ENCODE measurements around the gene KCNH1. TPM values are rescaled to one million over a fixed set of nuclear protein-coding genes. Genes with fewer than 3 reads are reported as not detected.

The KCNH1 gene
- total and polyA plus RNA-seq, 10 of the 15 experiments (the other 5 are each of a cell fraction or from before 2014, with no cell fraction given) = 0.02 to 0.04 (median 0.04) TPM; not detected in 7

GRCh38 chr1:210920258-210920657 is 213.7 kb downstream of the KCNH1 start:
- in situ Hi-C loops (cut with MboI) = no loop called here
- no peak overlapping the region for H3K4me2 ChIP-seq (ENCODE audit: control insufficient read depth, insufficient read depth)
- CTCF ChIA-PET = no interaction called here
- RAD21 ChIA-PET (ENCODE audit: unreplicated experiment) = no interaction called here
- BruUV-seq (replicated peaks) = no TSS peak
- no peaks in the 10 kb centered on the region for H3K36me3 ChIP-seq (ENCODE audit: control insufficient read depth in 2 of 2, insufficient read depth in 2 of 2, low read length in 1 of 2)
- FAIRE-seq (no peak), ATAC-seq (no peak), DNase-seq (ENCODE audit: low read depth, low spot score) (no peak)
- SMC1A ChIA-PET (ENCODE audit: uncharacterized antibody, unreplicated experiment) = no interaction called here
- no peaks in the 10 kb centered on the region for H3K4me1 ChIP-seq (ENCODE audit: control insufficient read depth, insufficient read depth, low read length)
- no peak overlapping the region for H2AFZ ChIP-seq (ENCODE audit: control insufficient read depth, low read depth, low read length)
- TF ChIP-seq NRF1 (conservative IDR thresholded peaks at IDR 0.05; ENCODE audit: low read depth, low read length) (no peak), SUZ12 (IDR thresholded peaks at IDR 0.05; ENCODE audit: unreplicated experiment) (no peak), RFX5 (IDR thresholded peaks at IDR 0.05; ENCODE audit: low read depth, low read length) (no peak), TARDBP (IDR thresholded peaks at IDR 0.05; ENCODE audit: borderline replicate concordance) (no peak)
- no peaks in the 10 kb centered on the region for H3K9me3 ChIP-seq (replicated peaks; ENCODE audit: control insufficient read depth, insufficient read depth, low read length)
- H3K27me3 ChIP-seq (replicated peaks in 1 of 2; ENCODE audit: control insufficient read depth in 2 of 2, insufficient read depth in 2 of 2, low read length in 1 of 2) = no peaks in the 10 kb centered on the region; a peak in 1 of 4 replicates
- H3K9ac ChIP-seq (ENCODE audit: control insufficient read depth, insufficient read depth, low read length) = no peak overlapping the region
- no peak overlapping the region for H3K27ac ChIP-seq (ENCODE audit: control insufficient read depth, insufficient read depth)
- H3K79me2 ChIP-seq (ENCODE audit: control insufficient read depth, insufficient read depth, low read length) = no peaks in the 10 kb centered on the region
- no peak overlapping the region for H3K4me3 ChIP-seq
- H4K20me1 ChIP-seq (ENCODE audit: control insufficient read depth, insufficient read depth) = no peaks in the 10 kb centered on the region
- intact Hi-C loops (cut with micrococcal nuclease; ENCODE audit: unreplicated experiment) = no loop called here
- POLR2A ChIA-PET = no interaction called here

- in situ Hi-C loops (cut with MboI) = no loop called here
- WGBS (ENCODE audit: insufficient coverage, insufficient replicate concordance, low lambda C conversion rate, missing lambda C conversion rate) = 7% methylated on average over 1 of the region's 1 CpG
- ATAC-seq (no peak), DNase-seq (ENCODE audit: low read depth, low spot score) (no peak), FAIRE-seq (no peak)
- Histone ChIP-seq H3K36me3 (ENCODE audit: control insufficient read depth in 2 of 2, insufficient read depth in 2 of 2, low read length in 1 of 2) (no peaks in the 10 kb centered on the region), H2AFZ (ENCODE audit: control insufficient read depth, low read depth, low read length) (no peak overlapping the region), H3K79me2 (ENCODE audit: control insufficient read depth, insufficient read depth, low read length) (no peaks in the 10 kb centered on the region), H3K9me3 (replicated peaks; ENCODE audit: control insufficient read depth, insufficient read depth, low read length) (no peaks in the 10 kb centered on the region), H3K9ac (ENCODE audit: control insufficient read depth, insufficient read depth, low read length) (no peak overlapping the region), H3K27me3 (replicated peaks in 1 of 2; ENCODE audit: control insufficient read depth in 2 of 2, insufficient read depth in 2 of 2, low read length in 1 of 2) (no peaks in the 10 kb centered on the region; a peak in 1 of 4 replicates), H3K4me1 (ENCODE audit: control insufficient read depth, insufficient read depth, low read length) (no peaks in the 10 kb centered on the region), H4K20me1 (ENCODE audit: control insufficient read depth, insufficient read depth) (no peaks in the 10 kb centered on the region), H3K4me2 (ENCODE audit: control insufficient read depth, insufficient read depth) (no peak overlapping the region), H3K4me3 (no peak overlapping the region), H3K27ac (ENCODE audit: control insufficient read depth, insufficient read depth) (no peak overlapping the region)
- SMC1A ChIA-PET (ENCODE audit: uncharacterized antibody, unreplicated experiment) = no interaction called here
- intact Hi-C loops (cut with micrococcal nuclease; ENCODE audit: unreplicated experiment) = no loop called here
- BruUV-seq (replicated peaks) = no TSS peak
- POLR2A ChIA-PET = no interaction called here
- RAD21 ChIA-PET (ENCODE audit: unreplicated experiment) = no interaction called here
- TF ChIP-seq KLF5 (IDR thresholded peaks at IDR 0.05; ENCODE audit: partially characterized antibody) (no peak), FOXM1 (IDR thresholded peaks at IDR 0.05; ENCODE audit: low read depth, low read length) (no peak), ZNF622 (IDR thresholded peaks at IDR 0.05) (no peak)
- CTCF ChIA-PET = no interaction called here
Observed at GRCh38 chr1:210918893-210919292, 215.1 kb downstream of the KCNH1 start.

Measured in GM12878 (cell line).